Measurements from ENCODE around the gene CDHR4. TPM values are rescaled to one million over a fixed set of nuclear protein-coding genes. Genes with fewer than 3 reads are reported as not detected.

The CDHR4 gene
- total and polyA plus RNA-seq, 3 experiments from 2014 or later: not detected

- DNase-seq: no peak
- no peaks in the 10 kb centered on the region for H3K9me3 Mint-ChIP-seq
- Histone ChIP-seq H3K27ac (ENCODE audit: low read depth, low read length) (no peak overlapping the region), H3K4me1 (ENCODE audit: insufficient read depth, low read length) (no peaks in the 10 kb centered on the region), H3K27me3 (ENCODE audit: insufficient read depth, low read length, poor library complexity, severe bottlenecking) (no peaks in the 10 kb centered on the region), H3K9me3 (ENCODE audit: low read length) (no peaks in the 10 kb centered on the region), H3K4me3 (ENCODE audit: low read length) (no peak overlapping the region), H3K36me3 (ENCODE audit: insufficient read depth, low read length) (peaks cover 6% of the 10 kb centered on the region)
- ChIA-PET POLR2A (no interaction called here), CTCF (interaction anchor here (0.7 to 0.9 kb wide), 2 partner anchors 11 to 15 kb away, joined by 3 to 4 read pairs; no protein-coding TSS in a partner anchor)
- H3K27me3 Mint-ChIP-seq: no peaks in the 10 kb centered on the region
- no peak overlapping the region for H3K4me3 Mint-ChIP-seq
- H3K36me3 Mint-ChIP-seq: peaks cover 0 to 42% (median 3%) of the 10 kb centered on the region in 3 donors
- peaks cover 38 to 66% (median 54%) of the 10 kb centered on the region in 3 donors for H3K4me1 Mint-ChIP-seq
- H3K27ac Mint-ChIP-seq: peak overlapping the region in 1 of 8 donors; percentile 29
Observed at GRCh38 chr3:49772703-49773102, 27.0 kb downstream of the CDHR4 start.

GRCh38 chr3:49771340-49771938 is 28.2 kb downstream of the CDHR4 start:
- H3K4me3 ChIP-seq (ENCODE audit: low read length): no peak overlapping the region
- H3K27me3 Mint-ChIP-seq: no peaks in the 10 kb centered on the region
- H3K36me3 Mint-ChIP-seq: peaks cover 0 to 35% (median 3%) of the 10 kb centered on the region in 3 donors
- no peaks in the 10 kb centered on the region for H3K9me3 ChIP-seq (ENCODE audit: low read length)
- no peaks in the 10 kb centered on the region for H3K27me3 ChIP-seq (ENCODE audit: insufficient read depth, low read length, poor library complexity, severe bottlenecking)
- no peaks in the 10 kb centered on the region for H3K4me1 ChIP-seq (ENCODE audit: insufficient read depth, low read length)
- no peak overlapping the region for H3K27ac ChIP-seq (ENCODE audit: low read depth, low read length)
- ChIA-PET CTCF (no interaction called here), POLR2A (interaction anchor here (0.6 kb wide), 1 partner anchor 46 kb away, joined by 7 read pairs; no protein-coding TSS in a partner anchor)
- no peak for DNase-seq
- H3K4me1 Mint-ChIP-seq: peaks cover 35 to 61% (median 55%) of the 10 kb centered on the region in 3 donors
- H3K27ac Mint-ChIP-seq: peak overlapping the region in 2 of 8 donors; percentile 17 to 84
- peak overlapping the region in 1 of 7 donors; percentile 32 for H3K4me3 Mint-ChIP-seq
- no peaks in the 10 kb centered on the region for H3K9me3 Mint-ChIP-seq
- peaks cover 6% of the 10 kb centered on the region for H3K36me3 ChIP-seq (ENCODE audit: insufficient read depth, low read length)

GRCh38 chr3:49769926-49770325 is 29.7 kb downstream of the CDHR4 start:
- peaks cover 33 to 56% (median 46%) of the 10 kb centered on the region in 3 donors for H3K4me1 Mint-ChIP-seq
- H3K9me3 ChIP-seq (ENCODE audit: low read length): no peaks in the 10 kb centered on the region
- peaks cover 6% of the 10 kb centered on the region for H3K36me3 ChIP-seq (ENCODE audit: insufficient read depth, low read length)
- DNase-seq: no peak
- no peaks in the 10 kb centered on the region for H3K9me3 Mint-ChIP-seq
- H3K4me3 Mint-ChIP-seq: no peak overlapping the region
- no peak overlapping the region for H3K4me3 ChIP-seq (ENCODE audit: low read length)
- no peak overlapping the region for H3K27ac ChIP-seq (ENCODE audit: low read depth, low read length)
- POLR2A ChIA-PET: no interaction called here
- CTCF ChIA-PET: interaction anchor here (1.1 kb wide), 1 partner anchor 12 kb away, joined by 3 read pairs; no protein-coding TSS in a partner anchor
- peak overlapping the region in 2 of 8 donors; percentile 9 to 42 for H3K27ac Mint-ChIP-seq
- no peaks in the 10 kb centered on the region for H3K27me3 ChIP-seq (ENCODE audit: insufficient read depth, low read length, poor library complexity, severe bottlenecking)
- H3K4me1 ChIP-seq (ENCODE audit: insufficient read depth, low read length): no peaks in the 10 kb centered on the region
- peaks cover 0 to 30% (median 3%) of the 10 kb centered on the region in 3 donors for H3K36me3 Mint-ChIP-seq
- H3K27me3 Mint-ChIP-seq: no peaks in the 10 kb centered on the region

GRCh38 chr3:49769286-49769915 is 30.3 kb downstream of the CDHR4 start:
- no peaks in the 10 kb centered on the region for H3K27me3 Mint-ChIP-seq
- DNase-seq: no peak
- CTCF ChIA-PET: interaction anchor here (1.1 kb wide), 1 partner anchor 13 kb away, joined by 3 read pairs; no protein-coding TSS in a partner anchor

GRCh38 chr3:49763981-49764380 is 35.7 kb downstream of the CDHR4 start:
- H3K4me1 Mint-ChIP-seq: peaks cover 19 to 40% (median 26%) of the 10 kb centered on the region in 3 donors
- no peaks in the 10 kb centered on the region for H3K36me3 ChIP-seq (ENCODE audit: insufficient read depth, low read length)
- H3K4me3 ChIP-seq (ENCODE audit: low read length): no peak overlapping the region
- no peaks in the 10 kb centered on the region for H3K9me3 ChIP-seq (ENCODE audit: low read length)
- no peak overlapping the region for H3K4me3 Mint-ChIP-seq
- peaks cover 0 to 37% (median 0%) of the 10 kb centered on the region in 3 donors for H3K36me3 Mint-ChIP-seq
- no peaks in the 10 kb centered on the region for H3K4me1 ChIP-seq (ENCODE audit: insufficient read depth, low read length)
- ChIA-PET POLR2A (no interaction called here), CTCF (no interaction called here)
- H3K27me3 Mint-ChIP-seq: no peaks in the 10 kb centered on the region
- no peak overlapping the region for H3K27ac ChIP-seq (ENCODE audit: low read depth, low read length)
- H3K27me3 ChIP-seq (ENCODE audit: insufficient read depth, low read length, poor library complexity, severe bottlenecking): no peaks in the 10 kb centered on the region
- DNase-seq: no peak
- no peaks in the 10 kb centered on the region for H3K9me3 Mint-ChIP-seq
- H3K27ac Mint-ChIP-seq: no peak overlapping the region

More at GRCh38 chr3:49769286-49769915, 30.3 kb downstream of the CDHR4 start:
- H3K4me3 Mint-ChIP-seq: no peak overlapping the region
- no peak overlapping the region for H3K4me3 ChIP-seq (ENCODE audit: low read length)
- H3K27ac ChIP-seq (ENCODE audit: low read depth, low read length): no peak overlapping the region
- no peaks in the 10 kb centered on the region for H3K9me3 Mint-ChIP-seq
- no peaks in the 10 kb centered on the region for H3K9me3 ChIP-seq (ENCODE audit: low read length)
- POLR2A ChIA-PET: interaction anchor here (0.6 kb wide), 1 partner anchor 45 kb away, joined by 3 read pairs; no protein-coding TSS in a partner anchor
- peaks cover 6% of the 10 kb centered on the region for H3K36me3 ChIP-seq (ENCODE audit: insufficient read depth, low read length)
- H3K27ac Mint-ChIP-seq: peak overlapping the region in 4 of 8 donors; percentile 7 to 42 (median 17)
- no peaks in the 10 kb centered on the region for H3K4me1 ChIP-seq (ENCODE audit: insufficient read depth, low read length)
- peaks cover 32 to 56% (median 46%) of the 10 kb centered on the region in 3 donors for H3K4me1 Mint-ChIP-seq
- no peaks in the 10 kb centered on the region for H3K27me3 ChIP-seq (ENCODE audit: insufficient read depth, low read length, poor library complexity, severe bottlenecking)
- peaks cover 0 to 33% (median 0%) of the 10 kb centered on the region in 3 donors for H3K36me3 Mint-ChIP-seq

GRCh38 chr3:49761661-49762060 is 38.0 kb downstream of the CDHR4 start:
- Histone ChIP-seq H3K9me3 (ENCODE audit: low read length) (no peaks in the 10 kb centered on the region), H3K27me3 (ENCODE audit: insufficient read depth, low read length, poor library complexity, severe bottlenecking) (no peaks in the 10 kb centered on the region), H3K4me3 (ENCODE audit: low read length) (no peak overlapping the region), H3K36me3 (ENCODE audit: insufficient read depth, low read length) (no peaks in the 10 kb centered on the region), H3K4me1 (ENCODE audit: insufficient read depth, low read length) (no peaks in the 10 kb centered on the region), H3K27ac (ENCODE audit: low read depth, low read length) (no peak overlapping the region)
- CTCF ChIA-PET: no interaction called here
- no peak for DNase-seq
- no peaks in the 10 kb centered on the region for H3K27me3 Mint-ChIP-seq
- H3K4me3 Mint-ChIP-seq: no peak overlapping the region
- H3K9me3 Mint-ChIP-seq: no peaks in the 10 kb centered on the region
- POLR2A ChIA-PET: no interaction called here
- H3K27ac Mint-ChIP-seq: no peak overlapping the region
- H3K4me1 Mint-ChIP-seq: peaks cover 19 to 53% (median 27%) of the 10 kb centered on the region in 3 donors
- H3K36me3 Mint-ChIP-seq: peaks cover 0 to 37% (median 0%) of the 10 kb centered on the region in 3 donors

DNA sequence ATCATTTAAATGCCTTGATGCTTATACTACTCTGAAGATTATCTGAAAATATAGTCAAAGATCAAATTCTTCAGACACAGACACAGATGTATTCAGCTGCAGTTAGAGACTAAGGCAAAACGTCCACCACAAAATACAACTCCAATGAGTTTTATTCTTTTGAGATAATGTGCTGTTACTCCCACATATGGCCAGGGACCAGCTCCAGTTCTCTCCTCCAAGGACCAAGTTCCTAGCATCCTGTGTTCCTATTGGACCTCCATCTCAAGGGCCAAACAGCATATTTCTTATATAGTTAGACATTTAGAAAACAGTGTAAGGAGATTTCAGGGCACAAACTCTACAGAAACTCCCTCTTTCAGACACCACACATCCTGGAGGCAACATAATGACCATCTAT is 40.4 kb downstream of the CDHR4 start:
- CTCF ChIA-PET: interaction anchor here (1.8 kb wide), 1 partner anchor 219 kb away, joined by 3 read pairs; no protein-coding TSS in a partner anchor
- Histone ChIP-seq H3K4me1 (ENCODE audit: insufficient read depth, low read length) (no peaks in the 10 kb centered on the region), H3K27ac (ENCODE audit: low read depth, low read length) (no peak overlapping the region), H3K27me3 (ENCODE audit: insufficient read depth, low read length, poor library complexity, severe bottlenecking) (no peaks in the 10 kb centered on the region), H3K36me3 (ENCODE audit: insufficient read depth, low read length) (no peaks in the 10 kb centered on the region), H3K9me3 (ENCODE audit: low read length) (no peaks in the 10 kb centered on the region), H3K4me3 (ENCODE audit: low read length) (no peak overlapping the region)
- Mint-ChIP-seq H3K4me3 (no peak overlapping the region), H3K9me3 (no peaks in the 10 kb centered on the region), H3K27me3 (no peaks in the 10 kb centered on the region), H3K4me1 (peaks cover 27 to 57% (median 37%) of the 10 kb centered on the region in 3 donors), H3K36me3 (peaks cover 0 to 30% (median 2%) of the 10 kb centered on the region in 3 donors), H3K27ac (peak overlapping the region in 1 of 8 donors; percentile 51)
- POLR2A ChIA-PET: no interaction called here
- DNase-seq: no peak

GRCh38 chr3:49757197-49757596 is 42.5 kb downstream of the CDHR4 start:
- no peaks in the 10 kb centered on the region for H3K9me3 Mint-ChIP-seq
- Histone ChIP-seq H3K4me3 (ENCODE audit: low read length) (no peak overlapping the region), H3K27me3 (ENCODE audit: insufficient read depth, low read length, poor library complexity, severe bottlenecking) (no peaks in the 10 kb centered on the region), H3K27ac (ENCODE audit: low read depth, low read length) (no peak overlapping the region), H3K36me3 (ENCODE audit: insufficient read depth, low read length) (no peaks in the 10 kb centered on the region), H3K9me3 (ENCODE audit: low read length) (no peaks in the 10 kb centered on the region), H3K4me1 (ENCODE audit: insufficient read depth, low read length) (no peaks in the 10 kb centered on the region)
- H3K36me3 Mint-ChIP-seq: peaks cover 0 to 29% (median 2%) of the 10 kb centered on the region in 3 donors
- peaks cover 34 to 69% (median 52%) of the 10 kb centered on the region in 3 donors for H3K4me1 Mint-ChIP-seq
- H3K27me3 Mint-ChIP-seq: no peaks in the 10 kb centered on the region
- DNase-seq: no peak
- CTCF ChIA-PET: no interaction called here
- POLR2A ChIA-PET: interaction anchor here (0.7 kb wide), 1 partner anchor 50 kb away, joined by 7 read pairs; no protein-coding TSS in a partner anchor
- H3K4me3 Mint-ChIP-seq: no peak overlapping the region
- H3K27ac Mint-ChIP-seq: no peak overlapping the region
